HG03378 (cell line): ENCODE data around the gene BEX3.

Experiments used
- ATAC-seq: cut with Tn5 transposase; IDR thresholded peaks from one replicate; pipeline ENCODE4 v1.9.1; 2021; ENCODE audit warnings: mild to moderate bottlenecking, moderate library complexity; ENCODE audit not compliant: unreplicated experiment

Gene BEX3

DNA sequence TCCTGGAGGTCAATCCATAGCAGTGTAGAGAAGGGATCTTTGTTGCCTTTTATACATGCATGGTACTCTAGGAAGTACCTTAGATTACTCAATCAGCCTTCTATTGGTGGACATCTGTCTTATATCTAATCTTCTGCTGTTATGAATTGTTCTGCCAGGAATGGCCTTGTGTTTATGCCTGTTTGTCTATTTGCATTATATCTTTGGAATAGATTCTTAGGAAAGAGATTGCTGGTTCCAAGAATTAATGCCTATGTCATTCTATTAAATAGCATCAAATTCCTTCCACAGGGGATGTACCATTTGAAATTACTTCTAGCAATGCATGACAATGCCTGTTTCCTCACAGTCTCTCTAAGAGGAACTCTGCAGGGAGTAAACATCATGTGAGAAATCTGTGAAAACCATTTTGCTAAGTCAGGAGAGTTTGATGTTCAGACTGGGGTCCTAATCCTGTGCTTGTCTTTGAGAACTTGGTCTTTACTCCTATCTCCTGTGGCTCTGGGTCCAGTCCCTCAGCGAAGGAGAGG is 42.5 kb downstream of the BEX3 start:
- no peak for ATAC-seq

DNA sequence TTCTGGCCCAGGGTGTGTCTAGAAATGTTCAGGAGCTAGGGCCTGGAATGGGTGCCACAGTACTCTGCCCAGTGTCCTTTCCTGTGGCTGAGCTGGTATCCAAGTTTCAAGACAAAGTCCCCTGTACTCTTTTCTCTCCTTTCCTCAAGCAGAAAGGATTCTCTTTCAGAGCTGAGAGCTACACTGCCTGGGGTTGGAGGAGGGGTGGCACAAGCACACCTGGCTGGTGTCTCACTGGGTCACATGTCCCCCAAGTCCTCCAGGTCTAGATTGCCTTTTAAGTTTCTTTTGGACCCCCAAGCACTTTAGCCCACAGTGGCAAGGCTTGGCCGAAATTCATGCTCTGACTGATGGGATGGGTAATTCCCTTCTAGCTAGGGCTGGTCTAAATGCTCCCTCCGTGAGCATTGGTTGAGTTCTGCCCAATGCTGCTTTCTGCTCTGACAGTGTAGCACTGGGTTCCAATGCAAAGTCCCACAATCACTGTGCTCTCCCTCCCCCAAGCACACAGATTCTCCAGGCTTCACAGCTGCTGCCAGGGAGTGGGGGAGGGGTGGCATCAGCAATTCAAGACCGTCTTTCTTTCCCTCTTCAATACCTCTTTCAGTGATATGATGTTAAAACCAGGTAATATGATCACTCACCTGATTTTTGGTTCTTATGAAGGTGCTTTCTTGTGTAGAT is 47.8 kb downstream of the BEX3 start:
- no peak for ATAC-seq
